Psoas muscle (tissue), 8 donors: Measurements from ENCODE around the gene HYDIN. TPM values are rescaled to one million over a fixed set of nuclear protein-coding genes. Genes with fewer than 3 reads are reported as not detected.

ENCODE experiments used
- ATAC-seq, 4 donors: fragments of 200-7000 bp; cut with Tn5 transposase; one replicate each; pipeline ENCODE4 v1.9.1; 2020; ENCODE audit warnings: moderate library complexity in 3 of 4, mild to moderate bottlenecking in 2 of 4
- DNase-seq, 2 donors: peaks; one replicate each; pipeline ENCODE4 v3.0.0-alpha.2; 2020
- H3K27ac ChIP-seq: fragments of 200-600 bp; one replicate; pipeline ENCODE4 v1.8.0; 2022
- H3K27me3 ChIP-seq, 3 donors: fragments of 200-600 bp in 1 of 3; one replicate each; pipeline versions ENCODE4 v1.6.1 to v1.8.0; 2013 to 2022; ENCODE audit warnings: low read length in 2 of 3, mild to moderate bottlenecking in 2 of 3, moderate library complexity in 1 of 3; ENCODE audit not compliant: insufficient read depth in 3 of 3
- H3K36me3 ChIP-seq, 2 donors: fragments of 200-600 bp in 1 of 2; one replicate each; pipeline versions ENCODE4 v1.6.1 to v1.8.0; 2013 to 2022; ENCODE audit warnings: low read depth in 1 of 2, mild to moderate bottlenecking in 1 of 2, moderate library complexity in 1 of 2; ENCODE audit not compliant: insufficient read depth in 1 of 2
- H3K4me1 ChIP-seq: fragments of 200-600 bp; one replicate; pipeline ENCODE4 v1.8.0; 2022
- H3K4me3 ChIP-seq: fragments of 200-600 bp; one replicate; pipeline ENCODE4 v1.8.0; 2022; ENCODE audit warnings: mild to moderate bottlenecking
- H3K9me3 ChIP-seq: fragments of 200-600 bp; one replicate; pipeline ENCODE4 v1.8.0; 2022
- CTCF ChIP-seq: fragments of 200-600 bp; IDR thresholded peaks from one replicate; pipeline ENCODE4 v1.8.0; 2022; ENCODE audit warnings: antibody characterized with exemption
- WGBS, 3 donors: extraction: QIAGEN DNeasy Blood & Tissue Kit; methylation state at CpG; one replicate each; pipeline versions ENCODE4 v1.1.6 to v1.1.7; 2013; 5-methylcytosine and 5-hydroxymethylcytosine counted together
- intact Hi-C, 2 donors: fragments of 100-400 bp; cut with DNase I; formaldehyde crosslinking; loops; one replicate each; pipeline versions ENCODE4 v1.11.0 to v1.14.2; 2022
- polyA plus RNA-seq, 3 donors: library from polyadenylated mRNA; stranded (reverse); fragments of 200-250 nt; gene quantifications; one replicate each; pipeline ENCODE4 v1.2.3, GENCODE V29; 2013
- total RNA-seq, 4 donors: library from RNA; stranded (reverse); fragmentation: NEBNext Ultra II Directional in 2 of 4; extraction: Animal tissue kit (Norgen Biotek cat#: 25700) in 2 of 4; gene quantifications; one replicate each; pipeline versions ENCODE4 v1.2.1 to v1.2.4, GENCODE V29; 2021 to 2023
- donor health status: healthy with polysubstance abuse.
- donor health status: DM: no; HTN: no; CAD: no; lungs with moderate emphysema.
- donor health status: Bipolar disorder and iron deficiency.
- donor health status: healthy.
- donor health status: DM: yes; HTN: yes; CAD: no.
- donor health status: DM: no; HTN: no; CAD: no.
- donor health status: DM: no; HTN: no; CAD: no.
- donor health status: DM: yes; HTN: yes; CAD: no.

The HYDIN gene
- total and polyA plus RNA-seq, 7 donors = 0.16 to 0.85 (median 0.29) TPM; not detected in 3

DNA sequence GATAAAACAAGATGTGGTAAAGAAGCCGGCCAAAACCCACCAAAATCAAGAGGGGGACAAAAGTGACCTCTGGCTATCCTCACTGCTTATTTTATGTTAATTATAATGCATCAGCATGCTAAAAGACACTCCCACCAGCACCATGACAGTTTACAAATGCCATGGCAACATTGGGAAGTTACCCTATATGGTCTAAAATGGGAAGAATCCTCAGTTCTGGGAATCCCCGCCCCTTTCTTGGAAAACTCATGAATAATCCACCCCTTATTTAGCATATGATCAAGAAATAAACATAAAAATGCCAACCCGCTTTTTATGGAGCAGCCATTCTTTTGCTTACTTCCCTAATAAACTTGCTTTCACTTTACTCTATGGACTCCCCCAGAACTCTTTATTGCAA is 33.1 kb upstream of the HYDIN start:
- Histone ChIP-seq H3K36me3 (no peaks in the 10 kb centered on the region), H3K9me3 (no peaks in the 10 kb centered on the region), H3K4me3 (no peak overlapping the region), H3K4me1 (no peaks in the 10 kb centered on the region), H3K27me3 (no peaks in the 10 kb centered on the region), H3K27ac (no peak overlapping the region)
- WGBS, 3 donors = 85 to 90% (median 88%) methylated on average over 3 of the region's 3 CpGs
- ATAC-seq (no peak), DNase-seq (no peak)
- TF ChIP-seq CTCF = no peak
- intact Hi-C loops = no loop called here

GRCh38 chr16:71262391-71262790 is 31.9 kb upstream of the HYDIN start:
- Histone ChIP-seq H3K36me3 (no peaks in the 10 kb centered on the region), H3K4me1 (no peaks in the 10 kb centered on the region), H3K9me3 (no peaks in the 10 kb centered on the region), H3K27ac (no peak overlapping the region), H3K4me3 (no peak overlapping the region), H3K27me3 (no peaks in the 10 kb centered on the region)
- ATAC-seq (no peak), DNase-seq (no peak)
- intact Hi-C loops = no loop called here
- no peak for TF ChIP-seq CTCF
- 82 to 92% (median 82%) methylated on average over 5 of the region's 5 CpGs for WGBS, 3 donors

- H3K9me3 ChIP-seq = no peaks in the 10 kb centered on the region
- no peak for DNase-seq
- H3K4me3 ChIP-seq = no peak overlapping the region
- intact Hi-C loops = no loop called here
- no peaks in the 10 kb centered on the region for H3K36me3 ChIP-seq
- no peaks in the 10 kb centered on the region for H3K4me1 ChIP-seq
- TF ChIP-seq CTCF = no peak
- no peak for ATAC-seq
- no peaks in the 10 kb centered on the region for H3K27me3 ChIP-seq
- H3K27ac ChIP-seq = no peak overlapping the region
These were observed 30.5 kb upstream of the HYDIN start for GRCh38 chr16:71260995-71261394.

GRCh38 chr16:71259086-71259485 is 28.6 kb upstream of the HYDIN start:
- intact Hi-C loops = no loop called here
- Histone ChIP-seq H3K4me1 (no peaks in the 10 kb centered on the region), H3K36me3 (no peaks in the 10 kb centered on the region), H3K27ac (no peak overlapping the region), H3K4me3 (no peak overlapping the region), H3K9me3 (no peaks in the 10 kb centered on the region), H3K27me3 (no peaks in the 10 kb centered on the region)
- WGBS, 3 donors = 73 to 84% (median 81%) methylated on average over 5 of the region's 5 CpGs
- no peak for TF ChIP-seq CTCF
- DNase-seq (no peak), ATAC-seq (no peak)

- ATAC-seq = no peak
- 48 to 76% (median 62%) methylated on average over 1 of the region's 1 CpG for WGBS, 3 donors
- intact Hi-C loops = no loop called here
These were observed 27.9 kb upstream of the HYDIN start for GRCh38 chr16:71258372-71258771.

More at GRCh38 chr16:71258372-71258771, 27.9 kb upstream of the HYDIN start:
- no peaks in the 10 kb centered on the region for H3K4me1 ChIP-seq
- DNase-seq = no peak
- no peak overlapping the region for H3K4me3 ChIP-seq
- H3K9me3 ChIP-seq = no peaks in the 10 kb centered on the region
- no peak for TF ChIP-seq CTCF
- H3K27ac ChIP-seq = no peak overlapping the region
- no peaks in the 10 kb centered on the region for H3K36me3 ChIP-seq
- no peaks in the 10 kb centered on the region for H3K27me3 ChIP-seq
